Effector memory CD8-positive, alpha-beta T cell (primary cell): ENCODE measurements around the gene PALLD.
"Not testable (repeated sequence)": the region's sequence is repeated elsewhere in the genome, so short reads cannot be mapped to it uniquely, and the experiment has no call there.

ENCODE experiments used
- ATAC-seq: fragments of 150-1000 bp; cut with Tn5 transposase; replicated peaks from 2 replicates; pipeline ENCODE4 v1.10.0; 2021; ENCODE audit warnings: mild to moderate bottlenecking, moderate library complexity
- DNase-seq, 3 experiments: peaks; one replicate each; pipeline ENCODE4 v3.0.0; 2021
- H3K27ac Mint-ChIP-seq, 2 donors: one replicate each; pipeline ENCODE4 v1.8.0; 2022; ENCODE audit warnings: mild to moderate bottlenecking in 2 of 2, mixed read lengths in 2 of 2, moderate library complexity in 2 of 2
- H3K27me3 Mint-ChIP-seq, 2 donors: one replicate each; pipeline ENCODE4 v1.8.0; 2022; ENCODE audit warnings: mixed read lengths in 2 of 2
- H3K36me3 Mint-ChIP-seq: one replicate; pipeline ENCODE4 v1.8.0; 2022; ENCODE audit warnings: mild to moderate bottlenecking, moderate library complexity, mixed read lengths; ENCODE audit not compliant: insufficient read depth
- H3K4me1 Mint-ChIP-seq, 2 donors: one replicate each; pipeline ENCODE4 v1.8.0; 2022; ENCODE audit warnings: low read depth in 2 of 2, mixed read lengths in 2 of 2
- H3K4me3 Mint-ChIP-seq, 2 donors: one replicate each; pipeline ENCODE4 v1.8.0; 2022; ENCODE audit warnings: mild to moderate bottlenecking in 2 of 2, mixed read lengths in 2 of 2, moderate library complexity in 2 of 2
- H3K9me3 Mint-ChIP-seq, 2 donors: one replicate each; pipeline ENCODE4 v1.8.0; 2022; ENCODE audit warnings: mixed read lengths in 2 of 2

PALLD gene

GRCh38 chr4:168503652-168504362, 7.0 kb downstream of the PALLD start:
- no peak for ATAC-seq
- Mint-ChIP-seq H3K4me1 (no peaks in the 10 kb centered on the region), H3K27ac (no peak overlapping the region), H3K27me3 (peaks cover 7 to 18% of the 10 kb centered on the region in 2 donors), H3K9me3 (no peaks in the 10 kb centered on the region), H3K36me3 (no peaks in the 10 kb centered on the region), H3K4me3 (no peak overlapping the region)
- no peak for DNase-seq

DNA sequence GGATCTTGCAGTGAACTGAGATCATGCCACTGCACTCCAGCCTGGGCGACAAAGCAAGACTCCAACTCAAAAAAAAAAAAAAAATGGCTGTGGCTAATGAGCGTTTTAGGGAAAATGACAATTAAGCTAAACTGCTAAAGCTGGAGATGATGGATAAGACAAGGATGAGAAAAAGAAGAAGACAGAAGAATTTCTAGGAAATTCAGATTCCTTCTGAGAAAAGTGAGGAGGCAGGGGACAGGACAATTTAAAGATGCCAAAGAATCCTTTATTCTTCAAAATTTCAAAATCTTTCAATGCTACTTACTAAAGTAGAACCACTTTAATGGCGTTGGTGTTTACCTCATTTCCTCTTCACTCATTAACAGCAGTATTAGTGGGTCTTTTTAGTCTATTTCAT, 7.7 kb downstream of the PALLD start:
- no peak overlapping the region for H3K4me3 Mint-ChIP-seq
- ATAC-seq (no peak), DNase-seq (no peak)
- no peak overlapping the region for H3K27ac Mint-ChIP-seq
- H3K27me3 Mint-ChIP-seq = peaks cover 6 to 18% of the 10 kb centered on the region in 2 donors
- H3K9me3 Mint-ChIP-seq = no peaks in the 10 kb centered on the region
- no peaks in the 10 kb centered on the region for H3K4me1 Mint-ChIP-seq
- no peaks in the 10 kb centered on the region for H3K36me3 Mint-ChIP-seq

DNA sequence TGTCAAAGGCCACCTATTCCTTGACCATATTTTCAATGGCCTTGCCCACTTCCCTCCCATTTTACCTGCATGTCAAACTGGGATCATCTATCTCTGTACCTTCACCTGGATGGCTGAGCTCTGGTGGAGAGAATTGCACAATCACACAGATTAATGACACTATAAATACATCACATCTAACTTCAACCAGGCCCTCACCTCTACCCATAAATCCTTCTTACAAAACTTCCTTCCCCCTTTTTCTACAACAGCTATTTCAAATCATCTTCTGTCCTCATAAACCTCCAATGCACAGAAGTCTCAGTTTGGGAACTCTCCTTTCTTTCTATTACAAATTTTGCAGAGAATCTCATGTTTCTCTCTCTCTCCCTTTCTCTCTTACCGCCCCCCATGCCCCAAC, 9.2 kb downstream of the PALLD start:
- no peaks in the 10 kb centered on the region for H3K36me3 Mint-ChIP-seq
- no peaks in the 10 kb centered on the region for H3K9me3 Mint-ChIP-seq
- ATAC-seq (no peak), DNase-seq (no peak)
- no peak overlapping the region for H3K4me3 Mint-ChIP-seq
- peaks cover 6 to 7% of the 10 kb centered on the region in 2 donors for H3K27me3 Mint-ChIP-seq
- H3K27ac Mint-ChIP-seq = no peak overlapping the region
- no peaks in the 10 kb centered on the region for H3K4me1 Mint-ChIP-seq

DNA sequence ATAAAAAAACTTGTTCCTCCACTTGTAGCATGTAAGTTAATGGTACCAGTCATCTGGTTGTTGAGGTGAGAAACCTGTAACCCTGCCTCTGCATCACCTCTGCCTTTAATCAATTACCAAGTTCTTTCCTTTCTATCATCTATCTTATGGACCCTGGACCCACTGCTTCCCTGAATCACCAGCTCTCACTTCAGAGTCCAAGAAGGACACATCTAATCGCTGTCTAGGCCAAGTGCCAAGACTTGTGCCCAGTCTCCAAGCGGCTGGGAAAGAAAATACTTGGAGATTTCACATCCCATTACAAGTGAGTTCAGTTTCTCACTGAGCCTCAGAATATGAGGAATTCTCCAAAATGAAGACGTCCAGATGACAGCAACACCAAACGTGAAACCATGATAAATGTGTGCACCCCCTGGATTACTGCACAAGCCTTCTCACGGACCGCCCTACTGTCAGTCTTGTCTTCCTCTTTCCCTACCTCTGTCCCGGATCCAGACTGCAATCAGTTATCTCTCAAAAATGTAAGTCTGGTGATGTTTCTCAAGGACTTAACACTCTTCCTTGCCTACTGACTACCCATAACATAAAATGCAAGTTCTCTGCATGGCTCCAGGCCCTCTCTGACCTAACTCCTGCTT, 10.4 kb downstream of the PALLD start:
- Mint-ChIP-seq H3K36me3 (peaks cover 3% of the 10 kb centered on the region), H3K4me3 (no peak overlapping the region), H3K4me1 (peaks cover 6 to 7% of the 10 kb centered on the region in 2 donors), H3K9me3 (no peaks in the 10 kb centered on the region), H3K27ac (no peak overlapping the region), H3K27me3 (peaks cover 0 to 3% of the 10 kb centered on the region in 2 donors)
- no peak for DNase-seq
- ATAC-seq = no peak

GRCh38 chr4:168508683-168509082, 11.8 kb downstream of the PALLD start:
- Mint-ChIP-seq H3K4me3 (no peak overlapping the region), H3K4me1 (peaks cover 11 to 12% of the 10 kb centered on the region in 2 donors), H3K27me3 (no peaks in the 10 kb centered on the region), H3K36me3 (peaks cover 3% of the 10 kb centered on the region), H3K27ac (no peak overlapping the region), H3K9me3 (no peaks in the 10 kb centered on the region)
- no peak for ATAC-seq
- DNase-seq = no peak

DNA sequence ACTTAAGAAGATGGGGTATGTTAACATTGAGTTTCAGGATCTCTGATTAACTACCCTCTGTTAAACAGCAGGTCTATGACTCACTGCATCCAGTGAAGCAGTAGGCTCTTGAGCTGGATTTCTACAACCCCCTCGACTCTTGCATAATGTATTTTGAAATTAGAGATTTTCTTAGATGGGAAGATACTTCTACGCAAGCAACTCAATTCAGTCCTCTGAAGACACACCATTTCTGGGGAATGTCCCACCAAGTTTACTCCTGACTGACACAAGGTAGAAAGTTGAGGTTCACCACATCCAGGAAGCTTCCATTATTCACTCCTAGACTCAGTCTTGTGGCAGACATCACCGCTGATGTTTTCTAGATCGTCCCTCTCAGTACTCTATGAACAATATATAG, 12.9 kb downstream of the PALLD start:
- peaks cover 11 to 12% of the 10 kb centered on the region in 2 donors for H3K4me1 Mint-ChIP-seq
- DNase-seq (no peak), ATAC-seq (peak; percentile 72)

GRCh38 chr4:168511780-168512489, 15.1 kb downstream of the PALLD start:
- H3K27me3 Mint-ChIP-seq = peaks cover 0 to 9% of the 10 kb centered on the region in 2 donors
- peak overlapping the region; percentile 64 to 87 for H3K27ac Mint-ChIP-seq
- ATAC-seq (peak; percentile 83), DNase-seq (peak; percentile 35 to 62 (median 41))
- peaks cover 11 to 12% of the 10 kb centered on the region in 2 donors for H3K4me1 Mint-ChIP-seq
- H3K9me3 Mint-ChIP-seq = no peaks in the 10 kb centered on the region
- H3K4me3 Mint-ChIP-seq = peak overlapping the region; percentile 46 to 63
- H3K36me3 Mint-ChIP-seq = peaks cover 3% of the 10 kb centered on the region

More for the DNA sequence above, 12.9 kb downstream of the PALLD start:
- peaks cover 3% of the 10 kb centered on the region for H3K36me3 Mint-ChIP-seq
- H3K27ac Mint-ChIP-seq = no peak overlapping the region
- no peaks in the 10 kb centered on the region for H3K27me3 Mint-ChIP-seq
- H3K9me3 Mint-ChIP-seq = no peaks in the 10 kb centered on the region
- no peak overlapping the region for H3K4me3 Mint-ChIP-seq

DNA sequence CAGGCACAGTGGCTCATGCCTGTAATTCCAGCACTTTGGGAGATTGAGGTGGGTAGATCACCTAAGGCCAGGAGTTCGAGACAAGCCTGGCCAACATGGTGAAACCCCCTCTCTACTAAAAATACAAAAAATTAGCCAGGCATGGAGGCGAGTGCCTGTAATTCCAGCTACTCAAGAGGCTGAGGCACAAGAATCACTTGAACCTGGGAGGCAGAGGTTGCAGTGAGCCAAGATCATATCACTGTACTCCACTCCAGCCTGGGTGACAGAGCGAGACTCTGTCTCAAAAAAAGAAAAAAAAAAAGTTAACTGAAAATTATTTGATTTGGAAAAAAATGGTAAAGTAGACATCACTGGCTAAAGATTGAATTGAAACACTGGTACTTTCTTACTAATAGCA, 17.0 kb downstream of the PALLD start:
- peaks cover 11 to 12% of the 10 kb centered on the region in 2 donors for H3K4me1 Mint-ChIP-seq
- H3K9me3 Mint-ChIP-seq, H3K4me3 Mint-ChIP-seq, DNase-seq, H3K27ac Mint-ChIP-seq, H3K36me3 Mint-ChIP-seq, ATAC-seq: not testable (repeated sequence)
- peaks cover 9 to 10% of the 10 kb centered on the region in 2 donors for H3K27me3 Mint-ChIP-seq

- ATAC-seq = no peak
These were observed 17.5 kb downstream of the PALLD start for GRCh38 chr4:168514249-168514852.

DNA sequence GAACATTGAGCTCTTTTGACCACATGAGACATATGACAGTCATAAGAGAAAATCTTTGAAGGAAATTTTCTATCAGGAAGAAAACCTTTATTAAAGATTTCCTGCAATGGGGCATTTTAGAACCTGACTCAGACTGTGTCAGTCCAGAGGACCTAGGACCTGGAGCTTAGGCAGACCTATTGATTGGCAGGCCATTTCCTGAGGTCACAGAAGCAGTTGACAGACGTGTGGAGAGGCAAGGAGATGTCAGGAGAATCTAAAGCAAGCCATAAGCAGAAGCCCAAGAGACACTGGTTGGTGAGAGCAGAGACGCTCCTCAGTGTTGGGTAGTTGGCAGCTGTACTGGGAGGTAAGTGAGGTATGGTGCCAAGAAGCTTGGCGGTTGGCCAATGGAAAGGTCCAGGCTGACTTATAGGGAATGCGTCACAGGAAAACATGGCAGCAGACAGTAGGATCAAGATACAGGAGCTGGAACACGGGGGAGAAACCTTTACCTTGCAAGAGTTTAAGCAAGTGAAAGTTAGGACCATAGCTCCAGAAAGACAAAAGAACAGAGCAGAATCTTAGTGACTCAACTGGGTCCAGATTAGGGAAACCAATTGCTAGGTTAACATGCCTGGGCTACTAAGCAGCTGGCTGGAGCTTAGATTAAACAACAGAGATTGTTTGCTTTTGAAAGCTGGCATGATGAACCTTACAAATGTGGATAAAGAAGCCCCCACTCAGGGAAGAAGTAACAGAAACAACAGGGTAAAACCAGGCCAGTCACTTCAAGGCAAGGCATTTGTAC, 18.6 kb downstream of the PALLD start:
- H3K4me1 Mint-ChIP-seq = peaks cover 11 to 12% of the 10 kb centered on the region in 2 donors
- no peaks in the 10 kb centered on the region for H3K9me3 Mint-ChIP-seq
- H3K4me3 Mint-ChIP-seq = no peak overlapping the region
- no peak for DNase-seq
- H3K27me3 Mint-ChIP-seq = peaks cover 11% of the 10 kb centered on the region in 2 donors
- no peak for ATAC-seq
- no peak overlapping the region for H3K27ac Mint-ChIP-seq
- H3K36me3 Mint-ChIP-seq = peaks cover 3% of the 10 kb centered on the region

More at GRCh38 chr4:168514249-168514852, 17.5 kb downstream of the PALLD start:
- peaks cover 3% of the 10 kb centered on the region for H3K36me3 Mint-ChIP-seq
- peaks cover 9 to 10% of the 10 kb centered on the region in 2 donors for H3K27me3 Mint-ChIP-seq
- no peak overlapping the region for H3K27ac Mint-ChIP-seq
- H3K4me3 Mint-ChIP-seq = no peak overlapping the region
- peaks cover 11 to 12% of the 10 kb centered on the region in 2 donors for H3K4me1 Mint-ChIP-seq
- DNase-seq = no peak
- H3K9me3 Mint-ChIP-seq = no peaks in the 10 kb centered on the region

- Mint-ChIP-seq H3K36me3 (peaks cover 3% of the 10 kb centered on the region), H3K27ac (no peak overlapping the region), H3K27me3 (peaks cover 17 to 19% of the 10 kb centered on the region in 2 donors), H3K9me3 (no peaks in the 10 kb centered on the region), H3K4me1 (peaks cover 9% of the 10 kb centered on the region in 2 donors), H3K4me3 (no peak overlapping the region)
- ATAC-seq (no peak), DNase-seq (no peak)
These were observed 20.0 kb downstream of the PALLD start for GRCh38 chr4:168516841-168517240.

- Mint-ChIP-seq H3K9me3 (no peaks in the 10 kb centered on the region), H3K27me3 (peaks cover 17 to 24% of the 10 kb centered on the region in 2 donors), H3K27ac (no peak overlapping the region), H3K36me3 (no peaks in the 10 kb centered on the region), H3K4me3 (no peak overlapping the region), H3K4me1 (no peaks in the 10 kb centered on the region)
- ATAC-seq (no peak), DNase-seq (no peak)
These were observed 22.7 kb downstream of the PALLD start for GRCh38 chr4:168519576-168519975.

DNA sequence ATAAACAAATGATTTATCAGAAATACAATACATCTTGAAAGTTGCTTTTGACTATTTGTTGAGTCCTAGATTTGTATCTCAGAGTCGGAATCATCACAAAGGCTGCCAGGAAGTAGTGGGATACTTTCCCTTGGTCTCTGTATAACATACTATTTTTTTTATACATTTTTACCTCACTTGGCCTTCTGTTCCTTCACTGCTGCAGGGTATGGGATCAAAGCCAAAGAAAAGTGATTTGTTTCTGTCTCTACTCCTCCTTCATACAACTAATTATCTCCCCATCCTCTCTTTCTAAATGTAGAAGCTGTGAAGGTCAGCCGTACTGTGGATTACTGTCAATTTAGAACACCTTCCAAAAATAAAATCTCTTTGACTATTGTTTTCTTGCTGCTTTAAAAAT, 24.9 kb downstream of the PALLD start:
- no peak for DNase-seq
- H3K36me3 Mint-ChIP-seq = no peaks in the 10 kb centered on the region
- H3K9me3 Mint-ChIP-seq = no peaks in the 10 kb centered on the region
- H3K4me3 Mint-ChIP-seq = no peak overlapping the region
- no peaks in the 10 kb centered on the region for H3K4me1 Mint-ChIP-seq
- ATAC-seq = no peak
- H3K27ac Mint-ChIP-seq = no peak overlapping the region
- peaks cover 32 to 36% of the 10 kb centered on the region in 2 donors for H3K27me3 Mint-ChIP-seq
